Stimulated activated CD8-positive, alpha-beta memory T cell treated with anti-CD3 and anti-CD28 coated beads, Interleukin-12 subunit alpha, Interleukin-12 subunit beta, amount 100 ng/mL, for 1 hour (primary cell): Measurements from ENCODE around the gene EEF1G.
A peak's percentile ranks its signal among the peaks of the same experiment; 100 is the strongest.
"Not testable (repeated sequence)": the region's sequence is repeated elsewhere in the genome, so short reads cannot be mapped to it uniquely, and the experiment has no call there.

Experiments used
- DNase-seq: peaks from one replicate; pipeline ENCODE4 v3.0.0-alpha.2; 2020; ENCODE audit warnings: low read depth

The EEF1G gene

GRCh38 chr11:62554387-62555167 lies 19.1 kb downstream of the EEF1G start:
- no peak for DNase-seq

- no peak for DNase-seq
These were observed 19.8 kb downstream of the EEF1G start for GRCh38 chr11:62553839-62554361.

- DNase-seq, result no peak
These were observed 20.4 kb downstream of the EEF1G start for GRCh38 chr11:62553080-62553838.

GRCh38 chr11:62552485-62553079 lies 21.1 kb downstream of the EEF1G start:
- no peak for DNase-seq

GRCh38 chr11:62550478-62550877 lies 23.2 kb downstream of the EEF1G start:
- DNase-seq, result not testable (repeated sequence)

- DNase-seq, result no peak
These were observed 25.0 kb downstream of the EEF1G start for GRCh38 chr11:62548545-62549335.

GRCh38 chr11:62547691-62548281 lies 25.9 kb downstream of the EEF1G start:
- DNase-seq, result no peak

- no peak for DNase-seq
These were observed 26.6 kb downstream of the EEF1G start for GRCh38 chr11:62546929-62547625.

GRCh38 chr11:62546244-62546928 lies 27.3 kb downstream of the EEF1G start, which contains the start of gene AHNAK:
AHNAK (minus strand) TSS chr11:62546806; CDS start chr11:62536098, 10,708 bp downstream.
- no peak for DNase-seq

GRCh38 chr11:62545437-62546243 lies 28.1 kb downstream of the EEF1G start:
- peak; percentile 57 for DNase-seq

- DNase-seq, result no peak
These were observed 28.9 kb downstream of the EEF1G start for GRCh38 chr11:62544581-62545436.

GRCh38 chr11:62543680-62544444 lies 29.8 kb downstream of the EEF1G start:
- DNase-seq, result no peak

GRCh38 chr11:62542750-62543567 lies 30.7 kb downstream of the EEF1G start:
- DNase-seq, result no peak

- DNase-seq, result no peak
These were observed 31.5 kb downstream of the EEF1G start for GRCh38 chr11:62542111-62542745.

- DNase-seq, result no peak
These were observed 32.6 kb downstream of the EEF1G start for GRCh38 chr11:62540804-62541701.
